22Rv1 (cell line): ENCODE results near the gene PCDH15.

ENCODE experiments used
- H3K27ac ChIP-seq: fragments of 450-650 bp; 2 replicates; pipeline ENCODE4 v1.5.1; 2017
- ZFX ChIP-seq: fragments of 450-650 bp; IDR thresholded peaks from 2 replicates; pipeline ENCODE4 v1.6.1; 2017; ENCODE audit warnings: antibody characterized with exemption, borderline replicate concordance
- TF ChIP-seq, protein P1 (sequence below): fragments of 450-650 bp; IDR thresholded peaks from 2 replicates; pipeline ENCODE4 v1.5.1; 2017; ENCODE audit warnings: mild to moderate bottlenecking

The PCDH15 gene

GRCh38 chr10:53990799-53991238, 810.2 kb downstream of the PCDH15 start:
- TF ChIP-seq, protein P1, sequence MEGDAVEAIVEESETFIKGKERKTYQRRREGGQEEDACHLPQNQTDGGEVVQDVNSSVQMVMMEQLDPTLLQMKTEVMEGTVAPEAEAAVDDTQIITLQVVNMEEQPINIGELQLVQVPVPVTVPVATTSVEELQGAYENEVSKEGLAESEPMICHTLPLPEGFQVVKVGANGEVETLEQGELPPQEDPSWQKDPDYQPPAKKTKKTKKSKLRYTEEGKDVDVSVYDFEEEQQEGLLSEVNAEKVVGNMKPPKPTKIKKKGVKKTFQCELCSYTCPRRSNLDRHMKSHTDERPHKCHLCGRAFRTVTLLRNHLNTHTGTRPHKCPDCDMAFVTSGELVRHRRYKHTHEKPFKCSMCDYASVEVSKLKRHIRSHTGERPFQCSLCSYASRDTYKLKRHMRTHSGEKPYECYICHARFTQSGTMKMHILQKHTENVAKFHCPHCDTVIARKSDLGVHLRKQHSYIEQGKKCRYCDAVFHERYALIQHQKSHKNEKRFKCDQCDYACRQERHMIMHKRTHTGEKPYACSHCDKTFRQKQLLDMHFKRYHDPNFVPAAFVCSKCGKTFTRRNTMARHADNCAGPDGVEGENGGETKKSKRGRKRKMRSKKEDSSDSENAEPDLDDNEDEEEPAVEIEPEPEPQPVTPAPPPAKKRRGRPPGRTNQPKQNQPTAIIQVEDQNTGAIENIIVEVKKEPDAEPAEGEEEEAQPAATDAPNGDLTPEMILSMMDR = no peak
- no peak for TF ChIP-seq ZFX
- no peak overlapping the region for H3K27ac ChIP-seq

GRCh38 chr10:53983431-53983830, 817.6 kb downstream of the PCDH15 start:
- no peak for TF ChIP-seq ZFX
- TF ChIP-seq, protein P1 = no peak
- H3K27ac ChIP-seq = no peak overlapping the region

DNA sequence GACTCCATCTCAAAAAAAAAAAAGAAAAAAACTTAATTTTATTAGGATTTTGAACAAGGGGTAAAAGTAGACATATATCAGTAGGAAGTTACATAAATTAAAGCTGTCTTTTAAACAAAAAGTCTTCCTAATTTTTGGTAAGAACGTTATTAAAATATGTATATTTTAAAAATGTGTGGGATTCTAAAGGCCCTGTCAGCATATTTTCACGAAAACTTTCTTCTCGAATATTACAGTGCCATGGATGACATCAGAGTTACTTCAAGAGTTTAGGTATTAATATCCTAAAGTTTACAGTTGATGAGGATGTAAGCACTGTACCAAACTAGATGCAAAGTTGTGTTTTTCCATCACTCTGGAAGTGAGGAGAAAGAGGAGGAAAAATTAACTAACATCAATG, 820.8 kb downstream of the PCDH15 start:
- TF ChIP-seq, protein P1 = no peak
- TF ChIP-seq ZFX = no peak
- no peak overlapping the region for H3K27ac ChIP-seq

- TF ChIP-seq ZFX = no peak
- TF ChIP-seq, protein P1 = no peak
- no peak overlapping the region for H3K27ac ChIP-seq
These were observed 822.7 kb downstream of the PCDH15 start for GRCh38 chr10:53978301-53978700.

- no peak overlapping the region for H3K27ac ChIP-seq
- no peak for TF ChIP-seq ZFX
- TF ChIP-seq, protein P1 = no peak
These were observed 823.8 kb downstream of the PCDH15 start for GRCh38 chr10:53977267-53977666.

GRCh38 chr10:53957401-53957800, 843.6 kb downstream of the PCDH15 start:
- TF ChIP-seq, protein P1 = no peak
- no peak for TF ChIP-seq ZFX
- no peak overlapping the region for H3K27ac ChIP-seq

- H3K27ac ChIP-seq = no peak overlapping the region
- TF ChIP-seq ZFX = no peak
- TF ChIP-seq, protein P1 = no peak
These were observed 845.9 kb downstream of the PCDH15 start for GRCh38 chr10:53955091-53955490.
